ENCODE data around the gene TSC2.

TSC2 gene

DNA sequence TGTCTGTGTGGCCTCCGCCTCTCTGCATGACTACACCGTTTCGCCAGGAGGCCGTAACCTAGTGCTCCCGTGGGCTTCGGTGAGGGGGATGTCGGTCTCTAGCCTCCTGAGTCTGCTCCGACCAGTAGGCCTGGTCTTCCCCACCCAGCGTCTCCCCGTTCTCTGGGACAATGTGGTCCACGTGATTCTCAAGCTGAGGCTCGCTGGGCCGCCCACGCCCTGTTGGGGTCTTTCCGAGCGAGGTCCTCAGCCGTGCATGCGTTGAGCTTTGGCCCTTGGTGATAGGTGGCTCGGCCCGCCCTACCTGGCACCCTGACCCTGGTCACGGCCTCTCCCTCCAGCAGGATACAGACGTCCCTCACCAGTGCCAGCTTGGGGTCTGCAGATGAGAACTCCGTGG is 30.9 kb downstream of the TSC2 start:
- Histone ChIP-seq H3K4me1 (peaks cover 16 to 51% (median 36%) of the 10 kb centered on the region in 10 experiments), H3K4me2 (peak overlapping the region in 5 of 11 experiments; percentile 4 to 51 (median 45); a peak in 9 of 22 replicates), H3K4me3 (no peak overlapping the region), H3K36me3 (peaks cover 47 to 88% (median 77%) of the 10 kb centered on the region in 11 experiments), H4K20me1 (peaks cover 4 to 77% (median 27%) of the 10 kb centered on the region in 11 experiments; a peak in 20 of 22 replicates), H3K9ac (peak overlapping the region in 5 of 11 experiments; percentile 7 to 55 (median 22); a peak in 5 of 22 replicates), H3K27me3 (no peaks in the 10 kb centered on the region), H3K27ac (0 out of 22 replicates have a peak overlapping the region, but pooled peaks of 1 of the 11 experiments have one; percentile 1), H3K9me3 (replicated peaks in 1 of 11) (no peaks in the 10 kb centered on the region)
- no peak for TF ChIP-seq Cebpa-rat (IDR thresholded peaks at IDR 0.05)

DNA sequence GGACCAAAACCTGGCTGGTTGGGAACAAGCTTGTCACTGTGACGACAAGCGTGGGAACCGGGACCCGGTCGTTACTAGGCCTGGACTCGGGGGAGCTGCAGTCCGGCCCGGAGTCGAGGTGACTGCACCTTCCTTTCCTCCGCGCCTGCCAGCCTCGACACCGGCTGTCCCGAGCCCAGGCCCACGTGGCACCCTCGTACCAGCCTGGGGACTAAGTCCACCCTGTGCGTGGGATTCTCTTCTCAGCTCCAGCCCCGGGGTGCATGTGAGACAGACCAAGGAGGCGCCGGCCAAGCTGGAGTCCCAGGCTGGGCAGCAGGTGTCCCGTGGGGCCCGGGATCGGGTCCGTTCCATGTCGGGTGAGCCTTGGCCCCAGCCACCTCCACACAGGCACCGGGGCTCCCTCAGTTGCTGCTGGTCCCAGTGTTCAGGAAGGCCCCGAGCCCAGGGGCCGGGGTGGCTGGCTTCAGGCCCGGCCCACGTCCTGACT is 31.6 kb downstream of the TSC2 start:
- H3K9ac ChIP-seq, result 0 out of 22 replicates have a peak overlapping the region, but pooled peaks of 1 of the 11 experiments have one; percentile 7
- H4K20me1 ChIP-seq, result peaks cover 5 to 78% (median 33%) of the 10 kb centered on the region in 11 experiments; a peak in 20 of 22 replicates
- no peak for TF ChIP-seq Cebpa-rat (IDR thresholded peaks at IDR 0.05)
- H3K9me3 ChIP-seq (replicated peaks in 1 of 11), result no peaks in the 10 kb centered on the region
- H3K4me3 ChIP-seq, result no peak overlapping the region
- H3K27me3 ChIP-seq, result no peaks in the 10 kb centered on the region
- H3K4me2 ChIP-seq, result no peak overlapping the region
- peaks cover 21 to 58% (median 42%) of the 10 kb centered on the region in 10 experiments for H3K4me1 ChIP-seq
- H3K36me3 ChIP-seq, result peaks cover 47 to 88% (median 76%) of the 10 kb centered on the region in 11 experiments
- H3K27ac ChIP-seq, result no peak overlapping the region

DNA sequence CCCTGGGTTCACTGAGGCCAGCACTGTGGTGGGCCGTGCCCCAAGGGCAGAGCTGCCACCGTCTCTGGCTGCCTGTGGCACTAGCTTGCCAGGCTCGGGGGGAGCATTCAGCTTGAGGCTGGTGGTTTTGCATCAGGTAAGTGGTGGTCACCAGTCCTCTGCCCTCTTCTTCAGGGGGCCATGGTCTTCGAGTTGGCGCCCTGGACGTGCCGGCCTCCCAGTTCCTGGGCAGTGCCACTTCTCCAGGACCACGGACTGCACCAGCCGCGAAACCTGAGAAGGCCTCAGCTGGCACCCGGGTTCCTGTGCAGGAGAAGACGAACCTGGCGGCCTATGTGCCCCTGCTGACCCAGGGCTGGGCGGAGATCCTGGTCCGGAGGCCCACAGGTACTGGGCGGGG is 32.2 kb downstream of the TSC2 start:
- Histone ChIP-seq H3K27me3 (no peaks in the 10 kb centered on the region), H3K27ac (no peak overlapping the region), H3K36me3 (peaks cover 48 to 88% (median 77%) of the 10 kb centered on the region in 11 experiments), H3K4me3 (no peak overlapping the region), H3K4me2 (no peak overlapping the region), H3K9me3 (replicated peaks in 1 of 11) (no peaks in the 10 kb centered on the region), H3K9ac (no peak overlapping the region), H3K4me1 (peaks cover 21 to 64% (median 49%) of the 10 kb centered on the region in 10 experiments), H4K20me1 (peaks cover 5 to 85% (median 40%) of the 10 kb centered on the region in 11 experiments; a peak in 20 of 22 replicates)
- TF ChIP-seq Cebpa-rat (IDR thresholded peaks at IDR 0.05), result no peak

DNA sequence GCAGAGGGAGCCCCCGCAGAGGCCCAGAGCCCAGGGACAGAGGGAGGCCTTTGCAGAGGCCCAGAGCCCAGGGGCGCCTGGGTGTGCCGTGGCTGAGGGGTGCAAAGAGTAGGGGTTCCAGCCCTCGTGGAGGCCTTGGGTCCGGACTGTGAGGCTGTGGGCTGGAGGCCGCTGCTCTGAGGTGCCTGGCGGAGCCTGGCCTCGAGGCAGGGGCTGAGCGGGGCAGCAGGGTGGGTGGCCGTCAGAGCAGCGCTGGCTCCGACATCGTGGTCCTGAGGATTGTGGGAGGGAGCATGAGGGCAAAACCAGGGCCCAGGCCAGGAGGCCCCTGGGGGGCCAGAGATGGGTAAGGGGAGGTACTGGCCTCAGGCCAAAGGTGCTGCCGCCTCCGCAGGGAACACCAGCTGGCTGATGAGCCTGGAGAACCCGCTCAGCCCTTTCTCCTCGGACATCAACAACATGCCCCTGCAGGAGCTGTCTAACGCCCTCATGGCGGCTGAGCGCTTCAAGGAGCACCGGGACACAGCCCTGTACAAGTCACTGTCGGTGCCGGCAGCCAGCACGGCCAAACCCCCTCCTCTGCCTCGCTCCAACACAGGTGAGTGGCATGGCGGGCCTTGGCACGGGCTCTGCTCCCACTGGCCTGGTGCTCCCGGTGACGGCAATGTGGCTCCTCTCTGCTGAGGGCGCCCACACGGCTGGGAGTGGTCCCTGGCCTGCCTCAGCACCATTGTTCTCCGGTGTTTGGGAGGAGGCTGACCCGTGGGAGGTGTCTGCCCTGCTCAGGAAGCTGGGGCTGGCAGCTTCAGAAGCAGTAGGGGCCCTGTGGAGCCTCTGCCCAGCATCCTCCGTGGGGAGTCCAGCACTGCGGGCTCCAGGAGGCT is 33.7 kb downstream of the TSC2 start:
- H3K4me3 ChIP-seq, result no peak overlapping the region
- no peak for TF ChIP-seq Cebpa-rat (IDR thresholded peaks at IDR 0.05)
- H3K4me2 ChIP-seq, result peak overlapping the region in 10 of 11 experiments; percentile 75 to 99 (median 96); a peak in 19 of 22 replicates
- H3K27me3 ChIP-seq, result no peaks in the 10 kb centered on the region
- H3K27ac ChIP-seq, result peak overlapping the region in 2 of 11 experiments; percentile 57 to 79; a peak in 4 of 22 replicates
- H3K9ac ChIP-seq, result peak overlapping the region in 5 of 11 experiments; percentile 9 to 78 (median 72); a peak in 8 of 22 replicates
- peaks cover 25 to 79% (median 63%) of the 10 kb centered on the region in 10 experiments for H3K4me1 ChIP-seq
- H3K36me3 ChIP-seq, result peaks cover 49 to 88% (median 75%) of the 10 kb centered on the region in 11 experiments
- H4K20me1 ChIP-seq, result peaks cover 11 to 97% (median 52%) of the 10 kb centered on the region in 11 experiments
- H3K9me3 ChIP-seq (replicated peaks in 1 of 11), result no peaks in the 10 kb centered on the region

DNA sequence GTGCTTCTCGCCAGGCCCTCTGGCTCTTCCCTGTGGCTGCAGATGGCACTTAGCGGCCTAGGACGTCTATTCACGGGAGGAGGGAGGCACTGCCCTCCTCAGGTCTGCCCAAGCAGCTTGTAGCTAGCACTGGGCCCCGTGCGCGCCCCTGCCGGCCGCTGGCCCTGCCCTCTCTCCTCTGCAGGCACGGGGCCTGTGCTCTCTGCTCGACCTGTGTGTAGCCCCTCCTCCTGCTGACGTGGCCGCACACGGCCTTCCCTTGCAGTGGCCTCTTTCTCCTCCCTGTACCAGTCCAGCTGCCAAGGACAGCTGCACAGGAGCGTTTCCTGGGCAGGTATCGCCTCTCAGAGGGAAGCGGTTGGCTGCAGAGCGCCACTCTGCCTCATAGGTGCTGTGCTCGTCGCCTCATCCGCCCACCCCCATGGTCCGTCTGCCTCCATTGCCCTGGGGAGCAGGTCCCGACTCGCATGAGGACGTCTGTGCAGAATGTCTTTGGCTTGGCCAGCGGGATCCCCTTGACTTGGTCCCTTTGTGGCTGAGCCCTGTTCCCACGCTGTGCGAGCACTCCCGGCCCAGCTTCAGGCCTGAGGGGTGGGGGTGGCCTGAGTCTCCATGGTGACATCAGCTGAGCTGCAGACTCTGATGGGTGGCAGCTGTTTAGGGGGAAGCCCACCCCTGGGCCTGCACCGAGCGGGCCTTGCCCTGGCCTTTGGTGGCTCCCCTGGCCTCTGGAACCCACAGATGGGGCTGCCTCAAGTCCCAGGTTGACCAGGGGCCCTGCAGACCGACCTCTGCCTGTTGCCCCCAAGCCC is 34.6 kb downstream of the TSC2 start:
- Histone ChIP-seq H3K4me1 (peaks cover 33 to 88% (median 73%) of the 10 kb centered on the region in 10 experiments), H3K9ac (peak overlapping the region in 6 of 11 experiments; percentile 63 to 78 (median 74); a peak in 13 of 22 replicates), H3K9me3 (replicated peaks in 1 of 11) (no peaks in the 10 kb centered on the region), H3K4me3 (peak overlapping the region in 2 of 10 experiments; percentile 28 to 36; a peak in 1 of 20 replicates), H3K36me3 (peaks cover 46 to 87% (median 72%) of the 10 kb centered on the region in 11 experiments), H3K4me2 (peak overlapping the region; percentile 75 to 99 (median 95)), H3K27me3 (no peaks in the 10 kb centered on the region), H4K20me1 (peaks cover 19 to 98% (median 61%) of the 10 kb centered on the region in 11 experiments), H3K27ac (peak overlapping the region in 8 of 11 experiments; percentile 30 to 79 (median 60); a peak in 15 of 22 replicates)
- no peak for TF ChIP-seq Cebpa-rat (IDR thresholded peaks at IDR 0.05)

DNA sequence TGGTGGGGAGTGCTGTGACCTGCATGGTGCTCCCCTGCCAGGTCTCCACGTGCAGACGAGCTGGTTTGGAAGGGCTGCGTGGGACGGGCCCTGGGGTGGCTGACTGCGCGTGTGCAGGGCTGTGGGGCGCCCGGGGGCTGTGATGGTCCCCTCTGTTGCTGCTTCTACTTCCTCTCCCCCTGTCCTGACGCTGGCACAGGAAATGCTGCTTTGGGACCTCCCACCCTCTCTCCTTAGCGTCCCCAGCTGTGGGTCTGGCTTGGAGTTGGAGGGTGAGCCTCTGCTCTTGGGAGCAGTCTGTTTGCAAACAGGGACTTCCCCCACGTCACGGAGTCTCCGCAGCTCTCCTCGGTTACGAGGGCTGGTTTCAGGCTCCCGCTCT is 35.2 kb downstream of the TSC2 start:
- H3K4me3 ChIP-seq, result peak overlapping the region in 6 of 10 experiments; percentile 2 to 38 (median 29); a peak in 7 of 20 replicates
- no peaks in the 10 kb centered on the region for H3K9me3 ChIP-seq (replicated peaks in 1 of 11)
- no peak for TF ChIP-seq Cebpa-rat (IDR thresholded peaks at IDR 0.05)
- peaks cover 47 to 88% (median 77%) of the 10 kb centered on the region in 11 experiments for H3K36me3 ChIP-seq
- peaks cover 33 to 94% (median 79%) of the 10 kb centered on the region in 10 experiments for H3K4me1 ChIP-seq
- peak overlapping the region; percentile 75 to 99 (median 95) for H3K4me2 ChIP-seq
- H3K9ac ChIP-seq, result peak overlapping the region in 8 of 11 experiments; percentile 51 to 78 (median 70); a peak in 16 of 22 replicates
- peaks cover 25 to 98% (median 65%) of the 10 kb centered on the region in 11 experiments for H4K20me1 ChIP-seq
- H3K27me3 ChIP-seq, result no peaks in the 10 kb centered on the region
- H3K27ac ChIP-seq, result peak overlapping the region in 8 of 11 experiments; percentile 52 to 79 (median 66); a peak in 17 of 22 replicates

DNA sequence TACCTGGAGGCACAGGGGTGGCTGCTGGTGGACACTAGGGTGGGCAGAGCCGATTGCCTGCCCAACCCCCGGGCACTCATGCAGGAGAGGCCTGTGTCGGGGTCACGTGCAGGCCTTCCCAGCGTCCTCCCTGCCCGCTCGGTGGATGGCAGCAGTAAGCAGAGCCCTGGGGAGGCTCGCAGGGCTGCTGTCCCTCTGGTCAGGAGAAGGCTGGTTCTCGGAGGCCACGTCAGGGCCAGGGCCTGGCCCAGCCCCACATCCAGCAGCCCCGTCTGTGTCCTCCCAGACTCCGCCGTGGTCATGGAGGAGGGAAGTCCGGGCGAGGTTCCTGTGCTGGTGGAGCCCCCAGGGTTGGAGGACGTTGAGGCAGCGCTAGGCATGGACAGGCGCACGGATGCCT is 35.6 kb downstream of the TSC2 start:
- H3K9me3 ChIP-seq (replicated peaks in 1 of 11), result no peaks in the 10 kb centered on the region
- H3K36me3 ChIP-seq, result peaks cover 52 to 89% (median 78%) of the 10 kb centered on the region in 11 experiments
- H3K4me2 ChIP-seq, result peak overlapping the region; percentile 75 to 99 (median 95)
- peaks cover 30 to 98% (median 69%) of the 10 kb centered on the region in 11 experiments for H4K20me1 ChIP-seq
- no peaks in the 10 kb centered on the region for H3K27me3 ChIP-seq
- H3K4me3 ChIP-seq, result peak overlapping the region in 7 of 10 experiments; percentile 2 to 38 (median 28); a peak in 10 of 20 replicates
- no peak for TF ChIP-seq Cebpa-rat (IDR thresholded peaks at IDR 0.05)
- H3K4me1 ChIP-seq, result peaks cover 33 to 94% (median 78%) of the 10 kb centered on the region in 10 experiments
- H3K9ac ChIP-seq, result peak overlapping the region in 9 of 11 experiments; percentile 15 to 78 (median 69); a peak in 16 of 22 replicates
- H3K27ac ChIP-seq, result peak overlapping the region in 8 of 11 experiments; percentile 52 to 79 (median 66); a peak in 17 of 22 replicates
